T-helper 2 cell treated with Interferon-gamma antibody and Interleukin-4, amounts not matched to agents 100 ng/mL and 5 ng/mL, for 36 hours (primary cell): ENCODE data around the gene ITGB1BP1. TPM values are rescaled to one million over a fixed set of nuclear protein-coding genes. Genes with fewer than 3 reads are reported as not detected.

ENCODE experiments used
- intact Hi-C: fragments of 100-400 bp; cut with micrococcal nuclease; formaldehyde crosslinking; loops from one replicate; pipeline ENCODE4 v1.15.1; 2023
- total RNA-seq: library from RNA; stranded (reverse); gene quantifications from 2 replicates; pipeline ENCODE4 v1.2.3, GENCODE V29; 2022

Gene ITGB1BP1, protein sequence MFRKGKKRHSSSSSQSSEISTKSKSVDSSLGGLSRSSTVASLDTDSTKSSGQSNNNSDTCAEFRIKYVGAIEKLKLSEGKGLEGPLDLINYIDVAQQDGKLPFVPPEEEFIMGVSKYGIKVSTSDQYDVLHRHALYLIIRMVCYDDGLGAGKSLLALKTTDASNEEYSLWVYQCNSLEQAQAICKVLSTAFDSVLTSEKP
- 129 and 134 TPM in 2 replicates for total RNA-seq

DNA sequence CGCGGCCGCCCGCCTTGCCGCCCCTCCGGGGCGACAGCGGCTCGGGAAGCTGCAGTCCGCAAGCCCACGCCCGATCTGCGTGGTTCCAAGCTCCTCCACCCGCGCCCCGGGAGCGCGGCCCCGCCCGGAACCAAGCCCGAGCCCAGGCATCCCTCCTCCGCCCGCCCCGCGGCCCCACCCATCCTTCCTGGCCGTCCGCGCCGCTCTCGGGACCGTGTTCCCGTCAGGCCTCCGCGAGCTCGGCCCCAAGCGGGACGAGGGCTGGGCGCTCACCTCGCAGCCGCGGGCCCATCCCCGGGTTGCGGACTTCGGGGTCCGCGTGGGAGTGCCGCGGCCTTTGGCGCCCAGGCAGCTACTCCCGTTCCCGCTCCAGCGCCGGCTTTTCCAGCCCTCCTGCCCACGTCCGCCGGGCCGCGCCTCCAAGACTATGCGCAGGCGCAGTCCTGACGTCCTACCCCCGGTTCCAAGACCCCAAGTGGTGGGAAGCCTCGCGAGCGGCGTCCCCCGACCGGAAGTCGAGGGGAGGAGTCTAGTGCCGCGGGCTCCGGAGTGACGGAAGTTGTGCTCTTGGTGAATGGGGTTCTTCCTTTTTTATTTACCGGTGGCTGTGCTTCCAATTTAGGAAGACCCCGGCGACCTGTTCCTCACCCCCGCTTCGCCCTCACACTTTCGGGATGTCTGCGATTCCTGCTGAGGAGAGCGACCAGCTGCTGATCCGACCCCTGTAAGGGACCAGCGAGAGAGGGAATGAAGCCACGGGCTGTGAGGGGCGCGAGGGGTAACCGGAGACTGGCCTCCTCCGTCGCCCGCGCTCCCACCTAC is at the start of gene ITGB1BP1, which contains the start of gene CPSF3:
Gene ITGB1BP1 (minus strand): TSS at position 429 of the 822 bp plus-strand sequence. CDS start 4,831 bp downstream, outside the sequence.
Gene CPSF3 (plus strand): TSS at position 555 of the 822 bp plus-strand sequence. CDS start 120 bp downstream, at position 675.
- intact Hi-C loops, result loop anchor here (1.0 to 5.0 kb wide), 8 partner anchors 51 to 1025 kb away; partner anchors contain the start of genes ADAM17, ASAP2, GRHL1 and IAH1

DNA sequence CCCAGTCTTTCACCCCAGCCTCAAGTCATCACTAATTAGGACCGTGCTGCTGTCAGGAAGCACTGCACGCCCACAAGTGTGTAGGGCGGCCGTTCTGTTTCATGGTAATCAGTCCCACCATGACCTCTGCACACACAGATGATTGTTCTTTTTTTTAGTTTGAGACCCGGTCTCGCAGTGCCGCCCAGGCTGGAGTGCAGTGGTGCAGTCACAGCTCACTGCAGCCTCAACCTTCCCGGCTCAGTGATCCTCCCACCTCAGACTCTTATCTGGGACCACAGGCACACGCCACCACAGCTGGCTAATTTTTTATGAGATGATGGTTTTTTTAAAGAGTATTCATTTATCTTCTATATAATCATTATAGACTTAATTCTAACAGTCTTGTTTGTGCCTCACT is 49.2 kb upstream of the ITGB1BP1 start:
- intact Hi-C loops, result no loop called here

DNA sequence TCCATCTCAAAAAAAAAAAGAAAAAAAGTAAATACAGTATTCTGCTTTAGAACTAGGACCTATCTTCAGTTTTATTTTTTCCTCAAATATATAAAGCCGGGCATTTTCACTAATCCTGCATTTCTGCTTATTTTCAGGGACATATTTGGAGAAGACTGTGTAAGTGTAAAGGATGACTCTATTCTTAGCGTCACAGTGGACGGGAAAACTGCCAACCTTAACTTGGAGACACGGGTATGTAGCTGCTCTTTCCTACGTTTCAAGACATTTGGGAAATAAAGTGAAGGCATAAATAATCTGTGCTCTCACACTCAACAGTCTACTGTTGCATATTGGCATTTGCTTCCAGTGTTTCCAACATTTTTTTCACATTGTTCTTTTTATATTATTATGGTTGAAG is 47.9 kb upstream of the ITGB1BP1 start:
- intact Hi-C loops, result no loop called here

DNA sequence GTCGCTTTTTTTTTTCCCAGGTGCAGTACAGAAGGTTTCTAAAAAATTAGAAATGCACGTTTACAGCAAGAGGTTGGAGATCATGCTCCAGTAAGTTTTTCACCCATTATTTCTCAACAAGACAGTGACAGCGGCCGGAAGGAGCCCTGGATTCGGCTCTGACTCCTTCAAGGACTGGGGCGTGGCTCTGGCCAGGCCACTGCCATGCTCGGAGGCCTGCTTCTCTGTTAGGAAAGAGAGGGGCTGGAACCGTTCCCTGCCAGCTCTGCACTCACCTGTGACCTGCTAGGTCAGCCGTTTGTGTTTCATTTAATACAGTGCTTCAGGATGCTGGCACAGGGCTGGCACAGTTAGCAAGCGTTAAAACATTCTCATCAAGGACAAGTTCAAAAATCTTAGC is 44.4 kb upstream of the ITGB1BP1 start:
- intact Hi-C loops, result no loop called here

DNA sequence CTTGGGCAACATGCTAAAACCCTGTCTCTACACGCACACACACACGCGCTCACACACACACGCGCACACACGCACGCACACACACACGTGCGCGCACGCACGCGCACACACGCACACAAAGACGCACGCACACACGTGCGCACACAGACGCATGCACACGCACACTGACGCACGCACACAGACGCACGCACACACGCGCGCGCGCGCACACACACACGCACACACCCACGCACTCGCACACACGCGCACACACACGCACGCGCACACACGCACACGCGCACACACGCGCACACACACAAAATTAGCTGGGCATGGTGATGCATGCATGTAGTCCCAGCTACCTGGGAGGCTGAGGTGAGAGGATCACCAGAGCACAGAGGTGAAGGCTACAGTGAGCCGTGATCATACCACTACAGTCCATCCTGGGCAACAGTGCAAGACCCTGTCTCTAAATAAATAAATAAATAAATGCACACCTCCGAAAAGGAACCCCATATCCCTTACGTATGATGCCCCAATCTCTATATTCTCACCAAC is 42.9 kb upstream of the ITGB1BP1 start:
- intact Hi-C loops, result no loop called here

DNA sequence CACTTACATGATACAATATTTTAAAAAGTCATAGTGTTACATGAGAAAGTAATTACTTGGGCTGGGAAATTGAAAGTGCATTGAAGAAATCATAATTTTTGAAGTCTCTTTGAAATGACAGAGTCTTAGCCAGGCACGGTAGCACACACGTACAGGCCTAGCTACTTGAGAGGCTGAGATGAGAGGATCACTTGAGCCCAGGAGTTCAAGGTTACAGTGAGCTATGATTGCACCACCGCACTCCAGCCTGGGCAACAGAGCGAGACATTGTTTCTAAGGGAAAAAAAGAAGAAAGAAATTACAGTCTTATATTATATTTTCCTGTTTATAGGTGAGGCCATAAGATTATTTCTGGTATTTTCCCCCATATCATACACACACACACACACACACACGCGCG is 41.8 kb upstream of the ITGB1BP1 start:
- intact Hi-C loops, result no loop called here

DNA sequence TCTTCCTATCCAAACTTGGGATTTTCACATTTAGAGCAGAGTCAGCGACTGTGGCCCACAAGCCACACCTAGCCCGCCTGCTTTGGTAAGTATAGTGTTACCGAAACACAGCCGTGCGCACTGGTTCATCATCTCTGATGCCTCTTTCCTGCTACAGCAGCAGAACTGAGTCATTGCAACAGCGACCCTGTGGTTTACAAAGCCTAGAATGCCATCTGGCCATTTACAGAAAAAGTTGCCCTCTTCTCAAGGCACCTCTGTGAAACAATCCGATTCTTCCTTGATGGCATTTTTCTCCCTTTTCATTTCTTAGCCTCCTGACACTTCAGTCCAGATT is 40.3 kb upstream of the ITGB1BP1 start:
- intact Hi-C loops, result no loop called here

DNA sequence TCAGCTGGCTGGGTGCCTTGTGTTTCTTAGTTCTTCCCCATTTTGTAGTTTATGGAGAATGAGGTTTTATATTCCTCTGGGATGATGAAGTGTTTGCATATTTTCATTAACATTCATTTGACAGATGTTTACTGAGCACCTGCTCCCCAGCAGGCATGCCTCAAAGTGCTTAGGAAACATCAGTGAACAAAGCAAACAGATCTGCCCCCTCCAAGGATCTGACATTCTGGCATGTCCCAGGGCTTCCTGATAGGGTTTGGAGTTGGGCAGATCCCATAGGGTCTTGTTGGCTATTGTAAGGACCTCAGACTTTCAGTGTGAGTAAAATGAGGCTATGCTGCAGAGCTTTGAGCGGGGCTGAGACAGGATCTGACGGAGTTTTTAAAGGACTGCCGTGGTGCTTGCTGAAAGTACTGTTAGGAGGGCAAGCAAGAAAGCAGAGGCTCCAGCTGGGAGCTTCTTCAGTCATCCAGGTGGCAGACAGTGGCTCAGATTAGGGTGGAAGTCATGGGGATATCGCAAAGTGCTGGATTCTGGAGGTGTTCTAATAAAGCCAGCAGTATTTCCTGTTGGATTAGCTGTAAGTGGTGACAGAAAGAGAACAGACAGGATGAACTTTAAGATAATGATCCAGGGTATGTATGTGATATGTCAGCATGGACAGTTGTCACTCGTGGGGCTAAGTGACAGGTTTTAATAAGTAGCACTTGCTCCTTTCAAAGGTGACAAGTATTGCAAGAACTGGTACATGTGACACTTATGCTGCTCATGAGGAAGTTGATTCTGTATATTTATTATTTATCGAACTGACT is 39.8 kb upstream of the ITGB1BP1 start:
- intact Hi-C loops, result no loop called here

DNA sequence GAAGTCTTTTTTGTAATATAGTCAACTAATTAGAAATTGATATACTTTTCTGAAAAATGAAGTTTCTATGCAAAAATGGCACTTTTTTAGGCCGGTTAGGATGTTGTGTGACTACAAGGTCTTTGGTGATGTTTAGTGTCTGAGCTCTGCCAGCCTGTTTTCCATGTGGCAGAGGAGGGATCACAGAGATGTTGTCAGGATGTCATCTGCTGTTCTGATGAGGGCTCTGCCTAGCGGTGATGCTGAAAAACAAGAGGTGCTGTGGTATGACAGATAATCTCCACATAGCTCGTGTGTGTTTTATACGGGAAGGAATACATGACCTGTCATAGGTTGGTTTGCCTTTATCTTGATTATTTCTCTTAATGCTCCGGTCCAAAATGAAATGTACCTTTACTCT is 39.0 kb upstream of the ITGB1BP1 start:
- intact Hi-C loops, result no loop called here

DNA sequence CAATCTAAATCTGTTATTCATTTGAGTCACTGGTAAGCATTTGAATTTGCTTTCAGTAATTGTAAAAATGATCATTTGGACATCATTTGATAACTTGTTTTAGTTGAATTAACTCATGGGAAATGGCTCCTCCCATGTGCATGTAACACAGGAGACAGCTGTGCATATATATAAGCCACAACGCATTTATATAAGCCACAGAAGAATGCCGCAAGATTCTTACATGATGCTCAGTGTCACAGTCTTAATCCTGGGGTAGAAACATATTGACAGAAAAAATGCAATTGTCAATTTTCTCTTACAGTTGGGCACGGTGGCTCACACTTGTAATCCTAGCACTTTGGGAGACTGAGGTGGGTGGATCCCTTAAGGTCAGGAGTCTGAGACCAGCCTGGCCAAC is 37.8 kb upstream of the ITGB1BP1 start:
- intact Hi-C loops, result no loop called here

DNA sequence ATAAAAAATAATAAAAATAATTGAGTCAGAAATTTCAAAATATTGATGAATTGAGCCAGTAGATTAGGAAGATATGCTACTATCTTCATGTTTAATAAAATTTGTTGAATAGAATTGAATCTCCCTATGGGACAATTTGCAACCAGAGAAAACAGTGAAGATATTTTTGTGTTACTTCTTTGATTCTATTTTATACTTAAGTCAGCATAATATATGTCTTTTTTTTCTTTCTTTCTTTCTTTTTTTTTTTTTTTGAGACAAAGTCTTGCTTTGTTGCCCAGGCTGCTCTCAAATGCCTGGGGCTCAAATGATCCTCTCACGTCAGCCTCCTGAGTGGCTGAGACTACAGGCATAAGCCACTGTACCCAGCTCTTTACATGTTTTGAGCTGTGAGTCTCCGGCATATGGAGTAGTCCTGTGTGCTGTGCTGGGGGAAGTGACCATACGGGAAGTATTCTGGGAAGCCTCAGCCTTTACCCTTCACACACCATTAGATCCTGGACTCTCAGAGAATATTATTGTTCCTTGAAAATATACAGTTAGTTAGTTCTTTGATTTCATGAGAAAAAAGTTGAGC is 37.2 kb upstream of the ITGB1BP1 start:
- intact Hi-C loops, result no loop called here

DNA sequence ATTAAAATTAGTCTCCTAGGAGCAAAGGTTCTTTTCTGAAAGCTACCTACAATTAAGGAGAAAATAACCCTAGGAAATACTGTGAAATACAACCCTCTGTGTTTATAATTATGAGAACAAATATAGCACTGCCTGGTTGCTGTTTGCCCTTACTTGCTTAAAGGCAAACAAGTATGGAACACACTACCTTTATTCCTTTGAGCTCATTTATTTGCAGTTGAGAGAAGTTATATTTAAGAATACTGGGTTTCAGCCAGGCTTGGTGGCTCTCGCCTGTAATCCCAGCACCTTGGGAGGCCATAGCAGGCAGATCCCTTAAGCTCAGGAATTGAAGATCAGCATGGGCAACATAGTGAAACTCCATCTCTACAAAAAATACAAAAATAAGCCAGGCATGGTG is 27.9 kb upstream of the ITGB1BP1 start:
- intact Hi-C loops, result no loop called here

DNA sequence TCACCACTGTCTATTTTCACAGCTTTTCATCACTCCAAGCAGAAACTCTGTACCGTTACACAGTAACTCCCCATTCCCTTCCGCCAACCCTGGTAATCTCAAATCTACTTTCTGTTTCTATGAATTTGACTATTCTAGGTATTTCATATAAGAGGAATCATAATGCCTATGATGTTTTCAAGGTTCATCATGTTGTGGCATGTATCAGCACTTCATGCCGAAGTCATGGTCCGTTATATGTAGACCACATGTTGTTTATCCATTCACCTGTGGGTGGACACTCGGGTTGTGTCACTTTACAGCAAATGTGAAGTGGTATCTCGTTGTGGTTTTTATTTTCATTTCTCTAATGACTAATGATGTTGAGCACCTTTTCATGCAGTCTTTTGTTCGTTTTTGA is 21.8 kb upstream of the ITGB1BP1 start:
- intact Hi-C loops, result no loop called here

DNA sequence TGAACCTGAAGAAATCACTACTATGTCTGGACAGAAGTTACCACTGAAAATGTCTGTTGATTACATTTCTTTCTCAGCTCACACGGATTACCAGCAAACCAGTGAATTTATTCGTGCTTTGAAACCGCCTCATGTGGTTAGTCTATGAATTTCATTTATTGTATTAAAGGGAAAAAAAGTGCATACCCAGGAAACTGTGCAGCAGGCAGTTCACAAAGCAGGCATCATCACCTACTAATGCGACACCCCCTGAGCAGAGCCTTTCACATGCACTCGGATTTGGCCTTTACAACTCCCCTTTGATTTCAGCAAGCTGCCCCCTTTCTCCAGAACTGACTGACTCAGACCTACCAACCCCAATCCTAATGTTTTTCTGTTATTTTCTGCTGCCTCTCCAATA is 20.2 kb upstream of the ITGB1BP1 start:
- intact Hi-C loops, result no loop called here

DNA sequence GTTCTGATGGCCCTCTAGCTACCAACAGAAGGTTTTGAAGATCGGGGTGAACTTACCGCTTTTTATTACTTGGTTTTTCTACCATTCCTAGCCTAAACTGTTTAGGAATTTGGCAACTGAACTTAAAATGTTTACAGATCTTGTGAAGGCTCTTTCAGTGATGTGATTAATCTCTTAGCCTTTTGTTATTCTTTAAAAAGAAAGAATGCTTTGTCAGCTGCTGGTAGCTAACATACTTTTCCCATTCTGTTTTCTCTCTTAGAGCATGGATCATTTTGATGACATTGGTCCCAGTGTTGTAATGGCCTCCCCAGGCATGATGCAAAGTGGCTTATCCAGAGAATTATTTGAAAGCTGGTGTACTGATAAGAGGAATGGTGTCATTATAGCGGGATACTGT is 18.2 kb upstream of the ITGB1BP1 start:
- intact Hi-C loops, result no loop called here

DNA sequence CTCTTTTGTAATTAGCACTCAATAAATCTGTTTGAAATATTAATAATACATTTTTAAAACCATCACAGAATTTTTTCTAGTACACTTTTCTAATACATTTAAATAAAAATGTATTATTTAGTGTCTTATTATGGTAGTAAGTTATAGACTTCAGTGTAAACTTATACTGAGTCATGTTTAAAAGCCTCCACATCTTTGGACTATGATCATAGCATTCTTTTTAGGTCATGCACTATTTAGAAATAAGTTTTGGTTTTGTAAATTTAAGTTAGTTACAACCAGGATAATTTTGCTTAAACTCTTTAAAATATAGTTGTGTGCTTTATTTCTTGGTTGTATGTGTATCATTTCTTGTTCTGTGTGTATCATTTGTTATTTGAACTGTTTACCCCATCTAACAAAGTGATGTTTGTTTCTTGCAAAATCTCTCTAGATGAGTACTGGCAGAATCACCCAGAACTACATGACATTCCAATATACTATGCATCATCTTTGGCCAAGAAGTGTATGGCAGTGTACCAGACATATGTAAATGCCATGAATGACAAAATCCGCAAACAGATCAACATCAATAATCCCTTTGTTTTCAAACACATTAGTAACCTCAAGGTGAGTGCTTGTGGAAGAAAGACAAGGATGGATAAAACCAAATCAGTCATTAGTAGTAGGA is 16.9 kb upstream of the ITGB1BP1 start:
- intact Hi-C loops, result no loop called here

DNA sequence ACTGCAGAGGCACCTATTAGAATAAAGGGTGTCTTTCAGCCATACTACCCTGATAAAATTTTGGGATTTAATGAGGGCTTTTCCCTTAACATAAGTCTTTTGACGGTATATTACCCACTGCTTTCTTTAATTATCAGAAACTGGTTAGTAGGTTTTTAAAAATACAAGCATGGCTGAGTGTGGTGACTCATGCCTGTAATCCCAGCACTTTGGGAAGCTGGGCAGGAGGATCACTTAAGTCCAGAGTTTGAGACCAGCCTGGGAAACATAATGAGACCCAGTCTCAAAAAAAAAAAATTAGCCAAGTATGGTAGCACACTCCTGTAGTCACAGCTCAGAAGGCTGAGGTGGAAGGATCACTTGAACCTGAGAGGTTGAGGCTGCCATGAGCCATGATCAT is 16.2 kb upstream of the ITGB1BP1 start:
- intact Hi-C loops, result no loop called here

DNA sequence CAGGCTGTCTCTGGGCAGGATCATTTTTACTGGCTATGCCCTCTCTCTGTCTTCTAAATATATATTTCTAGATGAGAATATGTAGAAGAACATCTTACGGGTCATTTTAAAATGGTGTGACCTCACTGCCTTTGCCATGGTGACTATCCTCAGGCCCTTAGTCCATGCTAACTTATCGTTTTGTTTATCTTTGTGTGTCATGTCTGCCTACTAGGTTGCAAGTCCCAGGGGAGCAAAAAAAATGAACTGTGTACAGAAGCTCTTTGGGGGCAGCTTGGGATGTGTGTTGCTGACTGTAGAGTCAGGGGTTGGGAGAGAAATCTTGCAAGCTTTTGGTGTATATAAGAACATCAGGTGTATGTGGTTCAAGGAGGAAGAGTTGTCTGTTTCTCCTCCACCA is 11.2 kb upstream of the ITGB1BP1 start:
- intact Hi-C loops, result no loop called here

DNA sequence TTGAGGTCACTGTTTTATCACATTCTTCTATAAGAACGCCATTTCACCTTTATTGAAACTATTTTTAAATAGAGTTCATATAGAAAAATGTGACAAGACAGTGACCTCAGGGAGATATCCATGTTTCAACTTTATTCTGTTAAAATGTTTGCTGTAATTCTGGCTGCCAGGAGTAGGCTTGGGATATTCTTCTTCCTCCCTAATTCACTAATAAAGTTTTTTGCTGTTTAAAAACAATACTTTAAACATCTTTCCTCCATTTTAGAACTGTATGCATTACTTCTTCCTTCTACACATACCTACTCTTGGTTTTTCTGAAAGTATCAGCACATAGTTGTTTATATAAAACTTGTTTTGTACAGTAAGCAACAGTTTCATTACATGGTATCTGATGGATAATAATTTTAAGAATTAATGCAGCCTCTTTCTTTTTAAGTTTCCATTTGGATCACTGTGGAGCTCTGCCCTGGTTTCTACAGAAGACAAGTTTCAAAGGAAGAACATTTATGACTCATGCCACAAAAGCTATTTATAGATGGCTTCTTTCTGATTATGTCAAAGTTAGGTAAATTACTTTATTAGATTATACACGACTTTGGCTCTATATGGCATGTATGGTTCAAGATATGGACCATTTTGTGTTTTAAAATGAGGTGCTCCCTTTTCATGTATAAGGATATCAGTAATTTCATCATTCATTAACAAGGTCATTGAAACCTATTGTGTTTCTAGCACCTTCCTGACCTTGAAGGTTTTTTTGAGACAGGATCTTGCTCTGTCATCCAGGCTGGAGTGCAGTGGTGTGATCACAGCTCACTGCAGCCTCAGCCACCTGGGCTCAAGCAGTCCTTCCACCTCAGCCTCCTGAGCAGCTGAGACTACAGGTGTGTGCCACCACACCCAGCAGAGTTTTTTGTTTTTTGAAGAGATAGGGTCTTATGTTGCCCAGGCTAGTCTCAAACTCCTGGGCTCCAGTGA is 7.3 kb upstream of the ITGB1BP1 start:
- intact Hi-C loops, result no loop called here
